Measurements from ENCODE around the gene PPP1R13L.

GRCh38 chr19:45419396-45419795, 14.5 kb upstream of the PPP1R13L start:
- TF ChIP-seq CTCF (IDR thresholded peaks at IDR 0.05) (no peak), POLR2A (IDR thresholded peaks at IDR 0.05) (no peak)

All from uterus (tissue), 2 donors.